H9 (cell line): ENCODE results near the gene LPO. TPM values are rescaled to one million over a fixed set of nuclear protein-coding genes. Genes with fewer than 3 reads are reported as not detected.

Experiments
- DNase-seq: peaks from one replicate; pipeline ENCODE4 v3.0.0-alpha.2; 2017
- H2AFZ ChIP-seq: one replicate; pipeline ENCODE4 v1.6.1; 2013; ENCODE audit warnings: mild to moderate bottlenecking, low read length, control low read depth, moderate library complexity
- H2AK5ac ChIP-seq: 2 replicates; pipeline ENCODE4 v1.6.1; 2013; ENCODE audit warnings: low read length, control low read depth, mixed read lengths; ENCODE audit not compliant: insufficient read length
- H2BK120ac ChIP-seq: one replicate; pipeline ENCODE4 v1.6.1; 2013; ENCODE audit warnings: low read depth, mild to moderate bottlenecking, low read length, control low read depth, inconsistent platforms; ENCODE audit not compliant: poor library complexity, severe bottlenecking
- H2BK12ac ChIP-seq: 2 replicates; pipeline ENCODE4 v1.6.1; 2013; ENCODE audit warnings: low read length, control low read depth, mixed read lengths, low read depth; ENCODE audit not compliant: insufficient read length
- H2BK15ac ChIP-seq: 2 replicates; pipeline ENCODE4 v1.6.1; 2013; ENCODE audit warnings: low read depth, low read length, control low read depth
- H2BK20ac ChIP-seq: one replicate; pipeline ENCODE4 v1.6.1; 2013; ENCODE audit warnings: low read depth, mild to moderate bottlenecking, low read length, control low read depth, inconsistent platforms; ENCODE audit not compliant: poor library complexity, severe bottlenecking
- H2BK5ac ChIP-seq: 2 replicates; pipeline ENCODE4 v1.6.1; 2013; ENCODE audit warnings: low read length, control low read depth, mixed read lengths; ENCODE audit not compliant: insufficient read length
- H3K14ac ChIP-seq: 2 replicates; pipeline ENCODE4 v1.6.1; 2013; ENCODE audit warnings: low read length, control low read depth; ENCODE audit not compliant: insufficient read depth
- H3K18ac ChIP-seq: 2 replicates; pipeline ENCODE4 v1.6.1; 2013; ENCODE audit warnings: low read depth, mild to moderate bottlenecking, mixed read lengths, low read length, control low read depth; ENCODE audit not compliant: insufficient read length
- H3K23ac ChIP-seq: 2 replicates; pipeline ENCODE4 v1.6.1; 2013; ENCODE audit warnings: low read length, control low read depth, mixed read lengths, low read depth; ENCODE audit not compliant: insufficient read length
- H3K23me2 ChIP-seq: 2 replicates; pipeline ENCODE4 v1.6.1; 2013; ENCODE audit warnings: low read depth, mild to moderate bottlenecking, mixed read lengths, low read length, control low read depth; ENCODE audit not compliant: insufficient read length, poor library complexity, severe bottlenecking
- H3K27ac ChIP-seq: 2 replicates; pipeline ENCODE4 v1.5.1; 2013; ENCODE audit warnings: low read length, control low read depth, mixed read lengths, low read depth; ENCODE audit not compliant: insufficient read length
- H3K27me3 ChIP-seq: 2 replicates; pipeline ENCODE4 v1.6.1; 2013; ENCODE audit warnings: low read length, control low read depth, inconsistent platforms; ENCODE audit not compliant: insufficient read depth
- H3K4ac ChIP-seq: 2 replicates; pipeline ENCODE4 v1.6.1; 2013; ENCODE audit warnings: low read depth, mild to moderate bottlenecking, control low read depth, inconsistent platforms, low read length, moderate library complexity
- H3K4me1 ChIP-seq: 2 replicates; pipeline ENCODE4 v1.6.1; 2013; ENCODE audit warnings: low read length, control low read depth, inconsistent platforms; ENCODE audit not compliant: insufficient read depth
- H3K4me2 ChIP-seq: 2 replicates; pipeline ENCODE4 v1.6.1; 2013; ENCODE audit warnings: low read length, control low read depth, mixed read lengths; ENCODE audit not compliant: insufficient read length, insufficient read depth
- H3K56ac ChIP-seq: 2 replicates; pipeline ENCODE4 v1.6.1; 2013; ENCODE audit warnings: low read depth, mild to moderate bottlenecking, mixed read lengths, low read length, control low read depth; ENCODE audit not compliant: insufficient read length
- H3K79me1 ChIP-seq: 2 replicates; pipeline ENCODE4 v1.6.1; 2013; ENCODE audit warnings: low read depth, mild to moderate bottlenecking, moderate library complexity, low read length, control low read depth, inconsistent platforms; ENCODE audit not compliant: insufficient read depth, poor library complexity, severe bottlenecking
- H3K79me2 ChIP-seq: 2 replicates; pipeline ENCODE4 v1.6.1; 2013; ENCODE audit warnings: low read length, control low read depth, inconsistent platforms; ENCODE audit not compliant: insufficient read depth
- H3K9ac ChIP-seq: 2 replicates; pipeline ENCODE4 v1.6.1; 2013; ENCODE audit warnings: low read length, control low read depth, mixed read lengths; ENCODE audit not compliant: insufficient read length; ENCODE audit errors: extremely low read depth
- H3K9me3 ChIP-seq: one replicate; pipeline ENCODE4 v1.6.1; 2013; ENCODE audit warnings: low read depth, low read length, inconsistent platforms; ENCODE audit not compliant: control insufficient read depth
- H3T11ph ChIP-seq: one replicate; pipeline ENCODE4 v1.6.1; 2013; ENCODE audit warnings: mild to moderate bottlenecking, low read length, control low read depth, inconsistent platforms
- H4K20me1 ChIP-seq: one replicate; pipeline ENCODE4 v1.6.1; 2013; ENCODE audit not compliant: control insufficient read depth, insufficient read length, insufficient read depth
- H4K5ac ChIP-seq: 2 replicates; pipeline ENCODE4 v1.6.1; 2013; ENCODE audit warnings: low read depth, mild to moderate bottlenecking, mixed read lengths, low read length, control low read depth; ENCODE audit not compliant: insufficient read length
- H4K8ac ChIP-seq: replicated peaks from 2 replicates; pipeline ENCODE4 v1.6.1; 2013; ENCODE audit warnings: low read length, control low read depth, mixed read lengths, low read depth; ENCODE audit not compliant: insufficient read length
- H4K91ac ChIP-seq: 2 replicates; pipeline ENCODE4 v1.6.1; 2013; ENCODE audit warnings: low read depth, mild to moderate bottlenecking, moderate library complexity, mixed read lengths, low read length, control low read depth; ENCODE audit not compliant: insufficient read length
- H3K27ac Mint-ChIP-seq, 3 experiments: 2 replicates in 2 of 3; 3 replicates in 1 of 3; pipeline ENCODE4 v1.8.0; 2020 to 2021; ENCODE audit warnings: mixed read lengths in 3 of 3, mild to moderate bottlenecking in 1 of 3, moderate library complexity in 1 of 3
- H3K27me3 Mint-ChIP-seq: 2 replicates; pipeline ENCODE4 v1.8.0; 2021; ENCODE audit warnings: low read depth, mild to moderate bottlenecking, moderate library complexity, mixed read lengths
- H3K36me3 Mint-ChIP-seq, 3 experiments: 2 replicates in 2 of 3; 3 replicates in 1 of 3; pipeline ENCODE4 v1.8.0; 2020 to 2021; ENCODE audit warnings: low read depth in 3 of 3, mixed read lengths in 3 of 3; ENCODE audit not compliant: insufficient read depth in 1 of 3
- H3K4me1 Mint-ChIP-seq, 2 experiments: 2 replicates each; pipeline ENCODE4 v1.8.0; 2020; ENCODE audit warnings: mixed read lengths in 2 of 2
- H3K4me3 Mint-ChIP-seq, 2 experiments: 2 replicates in 1 of 2; 3 replicates in 1 of 2; pipeline ENCODE4 v1.8.0; 2020 to 2021; ENCODE audit warnings: mild to moderate bottlenecking in 2 of 2, mixed read lengths in 2 of 2, moderate library complexity in 1 of 2
- H3K9me3 Mint-ChIP-seq, 2 experiments: 2 replicates in 1 of 2; 3 replicates in 1 of 2; pipeline ENCODE4 v1.8.0; 2020; ENCODE audit warnings: mild to moderate bottlenecking in 2 of 2, mixed read lengths in 2 of 2, moderate library complexity in 1 of 2
- CTCF ChIP-seq: fragments of 200-600 bp; sonication (generic); conservative IDR thresholded peaks from 3 replicates; pipeline ENCODE4 v1.8.0; 2021; ENCODE audit warnings: antibody characterized with exemption, mild to moderate bottlenecking
- WGBS: extraction: QIAGEN DNeasy Blood & Tissue Kit; methylation state at CpG from one replicate; pipeline ENCODE4 v1.1.7; 2013; ENCODE audit warnings: missing lambda C conversion rate, low lambda C conversion rate, mixed read lengths; ENCODE audit not compliant: insufficient read length; ENCODE audit errors: extremely low coverage; 5-methylcytosine and 5-hydroxymethylcytosine counted together
- total RNA-seq: library from RNA; stranded (reverse); gene quantifications from 2 replicates; pipeline ENCODE4 v1.2.1, GENCODE V29; 2021

The LPO gene
- total RNA-seq, 1 experiment from 2014 or later: 0.17 TPM

- Histone ChIP-seq H3K4me2 (no peak overlapping the region), H3K4me1 (no peaks in the 10 kb centered on the region), H3K18ac (no peak overlapping the region), H2AK5ac (no peak overlapping the region), H4K20me1 (no peaks in the 10 kb centered on the region), H3K79me2 (no peaks in the 10 kb centered on the region), H2BK20ac (no peak overlapping the region), H2BK120ac (no peak overlapping the region), H3K23me2 (no peaks in the 10 kb centered on the region), H3T11ph (no peak overlapping the region), H4K91ac (no peak overlapping the region), H3K9me3 (no peaks in the 10 kb centered on the region), H3K27ac (no peak overlapping the region), H4K8ac (no peak overlapping the region), H2BK15ac (no peak overlapping the region), H4K5ac (no peak overlapping the region), H2BK5ac (no peak overlapping the region), H3K14ac (no peak overlapping the region), H2BK12ac (no peak overlapping the region), H3K56ac (no peak overlapping the region), H3K27me3 (no peaks in the 10 kb centered on the region), H3K4ac (no peak overlapping the region), H3K23ac (no peak overlapping the region), H3K79me1 (no peaks in the 10 kb centered on the region), H3K9ac (no peak overlapping the region), H2AFZ (no peak overlapping the region)
- WGBS: no CpG with 5 or more reads among the region's 7 CpGs
- peaks cover 28% of the 10 kb centered on the region for H3K27me3 Mint-ChIP-seq
- no peaks in the 10 kb centered on the region for H3K9me3 Mint-ChIP-seq
- H3K4me1 Mint-ChIP-seq: peaks cover 0 to 4% of the 10 kb centered on the region in 2 experiments; a peak in 1 of 4 replicates
- no peak for TF ChIP-seq CTCF
- peaks cover 0 to 11% (median 2%) of the 10 kb centered on the region in 3 experiments; a peak in 4 of 7 replicates for H3K36me3 Mint-ChIP-seq
- H3K4me3 Mint-ChIP-seq: no peak overlapping the region
- no peak overlapping the region for H3K27ac Mint-ChIP-seq
- DNase-seq: no peak
These were observed 35.5 kb upstream of the LPO start for GRCh38 chr17:58202859-58203258.
